GM19351 (cell line): ENCODE data around the gene STAG1.
"Not testable (repeated sequence)": the region's sequence is repeated elsewhere in the genome, so short reads cannot be mapped to it uniquely, and the experiment has no call there.

ENCODE experiments used
- ATAC-seq: cut with Tn5 transposase; IDR thresholded peaks from one replicate; pipeline ENCODE4 v1.9.1; 2021; ENCODE audit warnings: mild to moderate bottlenecking, moderate library complexity; ENCODE audit not compliant: unreplicated experiment

Gene STAG1

DNA sequence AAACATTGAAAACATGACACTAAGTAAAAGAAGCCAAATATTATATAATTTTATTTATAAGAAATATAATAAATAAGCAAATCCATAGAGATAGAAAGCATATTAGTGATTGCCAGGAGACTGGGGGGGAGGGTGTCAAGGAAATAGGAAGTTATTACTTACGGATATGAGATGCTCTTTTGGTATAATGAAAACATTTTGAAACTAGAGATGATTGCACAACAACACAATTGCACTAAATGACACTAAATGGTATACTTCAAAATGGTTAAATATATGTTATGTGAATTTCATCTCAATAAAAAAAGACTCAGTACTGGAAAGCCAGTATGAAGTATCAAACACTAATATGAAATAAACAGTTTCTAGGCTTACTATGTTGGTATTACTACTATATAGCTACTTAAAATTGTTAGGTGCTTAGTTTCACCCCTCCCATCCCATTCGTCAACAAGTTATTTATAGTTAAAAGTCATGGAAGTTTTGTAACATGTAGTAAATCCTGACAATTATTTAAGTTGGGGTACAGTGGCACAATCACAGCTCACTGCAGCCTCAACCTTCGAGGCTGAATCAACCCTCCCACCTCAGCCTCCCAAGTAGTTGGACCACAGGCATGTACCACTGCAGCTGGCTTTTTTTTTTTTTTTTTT lies 43.7 kb downstream of the STAG1 start:
- no peak for ATAC-seq

DNA sequence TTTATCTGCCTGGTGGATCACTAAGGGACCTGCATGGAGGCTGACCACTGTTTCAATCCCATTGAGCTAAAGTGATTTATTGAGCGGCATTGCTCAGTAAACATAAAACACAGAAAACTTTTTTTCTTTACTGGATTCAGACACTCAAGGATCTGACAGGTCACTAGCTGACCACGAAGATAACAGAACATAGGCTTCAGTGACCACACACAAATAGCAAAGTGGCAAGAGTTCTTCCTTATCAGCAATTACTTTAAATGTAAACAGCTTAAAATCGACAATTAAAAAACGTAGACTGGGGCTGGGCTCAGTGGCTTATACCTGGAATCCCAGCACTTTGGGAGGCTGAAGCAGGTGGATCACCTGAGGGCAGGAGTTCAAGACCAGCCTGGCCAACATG lies 48.7 kb downstream of the STAG1 start:
- no peak for ATAC-seq

DNA sequence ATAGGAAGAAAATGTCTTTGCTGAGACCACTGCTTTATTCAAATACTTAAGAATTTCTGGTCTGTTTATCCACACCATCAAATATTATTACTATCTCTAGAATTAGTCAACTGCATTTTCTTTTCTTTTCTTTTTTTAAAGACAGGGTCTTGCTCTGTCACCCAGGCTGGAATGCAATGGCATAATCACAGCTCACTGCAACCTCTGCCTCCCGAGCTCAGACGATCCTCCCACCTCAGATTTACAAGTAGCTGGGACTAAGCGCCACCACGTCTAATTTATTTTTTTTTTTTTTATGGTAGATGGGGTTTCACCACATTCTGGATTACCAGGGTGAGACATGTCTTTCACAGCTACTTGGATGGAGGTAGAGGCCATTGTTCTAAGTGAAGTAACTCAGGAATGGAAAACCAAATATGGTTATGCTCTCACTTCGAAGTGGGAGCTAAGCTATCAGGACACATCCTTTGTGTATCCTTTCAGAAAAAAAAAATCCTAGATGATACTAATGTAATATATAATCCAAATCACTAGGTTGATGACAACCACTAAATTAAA lies 52.8 kb downstream of the STAG1 start:
- no peak for ATAC-seq

DNA sequence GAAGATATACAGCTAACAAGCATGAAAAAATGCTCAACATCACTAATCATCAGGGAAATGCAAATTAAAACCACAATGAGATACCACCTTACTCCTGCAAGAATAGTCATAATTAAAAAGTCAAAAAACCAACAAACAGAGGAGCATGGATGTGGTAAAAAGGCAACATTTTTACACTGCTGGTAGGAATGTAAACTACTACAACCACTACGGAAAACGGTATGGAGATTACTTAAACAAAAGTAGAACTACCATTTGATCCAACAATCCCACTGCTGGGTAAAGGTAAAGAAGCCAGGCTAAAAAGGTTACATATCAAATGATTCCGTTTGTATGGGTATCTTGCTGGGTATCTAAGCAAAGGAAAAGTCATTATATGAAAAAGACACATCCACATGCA lies 53.8 kb downstream of the STAG1 start:
- no peak for ATAC-seq

DNA sequence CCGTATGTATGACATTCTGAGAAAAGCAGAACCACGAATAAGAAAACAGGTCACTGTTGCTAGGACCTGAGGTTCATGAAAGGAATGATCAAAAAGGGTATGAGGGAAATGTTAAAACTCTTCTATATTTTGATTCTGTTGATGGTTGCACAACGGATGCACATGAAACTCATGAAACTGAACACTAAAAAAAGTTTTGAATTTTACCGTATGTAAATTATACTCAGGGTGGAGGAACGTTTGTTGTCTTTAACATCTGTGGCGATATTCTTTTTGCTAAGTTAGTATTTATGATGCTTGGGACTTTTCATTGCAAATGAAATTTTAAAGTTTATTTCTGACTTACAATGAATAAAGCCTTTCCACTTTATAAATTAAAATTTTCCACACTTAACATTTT lies 55.4 kb downstream of the STAG1 start:
- no peak for ATAC-seq

DNA sequence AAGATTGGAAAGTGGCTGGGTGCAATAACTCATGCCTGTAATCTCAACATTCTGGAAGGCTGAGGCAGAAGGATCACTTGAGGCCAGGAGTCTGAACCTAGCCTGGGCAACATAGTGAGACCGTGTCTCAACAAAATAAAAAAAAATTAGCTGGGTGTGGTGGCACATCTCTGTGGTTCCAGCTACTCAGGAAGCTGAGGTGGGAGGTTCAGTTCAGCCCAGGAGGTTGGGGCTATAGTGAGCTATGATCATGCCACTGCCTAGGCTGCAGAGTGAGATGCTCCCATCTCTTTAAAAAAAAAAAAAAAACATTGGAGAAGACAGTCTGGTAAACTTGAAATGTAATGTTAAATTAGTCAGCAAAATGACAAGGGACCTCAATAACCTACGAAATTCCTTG lies 57.9 kb downstream of the STAG1 start:
- no peak for ATAC-seq

DNA sequence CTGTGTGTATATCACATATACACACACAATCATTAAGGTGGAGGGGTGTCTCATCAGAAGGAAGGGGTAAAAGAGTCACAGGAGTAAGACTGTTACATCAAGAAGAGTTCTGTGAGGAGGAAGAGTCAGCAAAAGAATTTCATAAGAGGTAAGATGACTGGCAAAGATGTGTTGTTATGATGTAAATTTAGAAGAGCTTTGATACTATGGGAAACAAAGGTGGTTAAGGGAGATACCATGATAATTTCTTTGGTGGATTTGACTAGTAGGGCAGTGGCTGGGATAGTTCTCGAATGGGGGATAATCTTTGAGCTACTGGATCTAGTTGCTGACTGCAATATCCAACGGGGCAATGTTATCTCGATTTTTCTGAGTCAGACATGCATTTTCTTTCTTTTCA lies 61.6 kb downstream of the STAG1 start:
- no peak for ATAC-seq

DNA sequence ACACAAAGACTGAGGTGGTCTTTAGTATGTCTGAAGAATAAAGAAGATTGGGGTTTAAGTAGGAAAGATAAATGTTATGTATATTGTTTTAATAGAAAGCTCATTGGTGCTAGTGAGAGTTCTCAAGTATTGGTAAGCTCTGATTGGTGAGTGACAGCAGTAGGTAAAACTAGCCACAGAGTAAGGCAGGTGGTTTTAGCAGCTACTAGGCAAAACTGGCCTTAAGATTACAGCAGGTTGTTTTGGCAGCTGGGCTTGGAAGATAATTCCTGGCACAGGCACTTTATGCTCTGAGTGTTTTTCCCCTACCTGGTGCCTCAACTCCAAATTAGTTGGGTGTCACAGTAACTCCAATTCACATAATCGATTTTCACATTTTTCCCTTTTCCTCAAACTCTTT lies 66.3 kb downstream of the STAG1 start:
- no peak for ATAC-seq

DNA sequence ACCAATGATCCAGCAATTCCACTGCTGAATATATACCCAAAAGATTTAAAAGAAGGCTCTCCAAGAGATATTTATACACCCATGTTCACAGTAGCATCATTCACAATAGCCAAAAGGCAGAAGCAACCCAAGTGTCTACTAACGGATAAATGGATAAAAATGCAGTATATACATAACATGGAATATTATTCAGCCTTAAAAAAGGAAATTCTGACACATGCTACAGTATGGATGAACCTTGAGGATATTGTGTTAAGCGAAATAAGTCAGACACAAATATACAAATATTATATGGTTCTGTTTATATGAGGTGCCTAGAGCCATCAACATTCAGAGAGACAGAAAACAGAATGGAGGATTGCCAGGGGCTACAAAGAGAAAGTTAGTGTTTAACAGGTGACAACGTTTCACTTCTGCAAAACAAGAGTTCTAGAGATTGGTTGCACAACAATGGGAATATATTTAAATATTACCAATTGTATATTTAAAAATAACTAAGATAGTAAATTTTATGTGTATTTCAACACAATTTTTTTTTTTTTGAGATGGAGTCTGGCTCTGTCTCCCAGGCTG lies 69.4 kb downstream of the STAG1 start:
- ATAC-seq = no peak

DNA sequence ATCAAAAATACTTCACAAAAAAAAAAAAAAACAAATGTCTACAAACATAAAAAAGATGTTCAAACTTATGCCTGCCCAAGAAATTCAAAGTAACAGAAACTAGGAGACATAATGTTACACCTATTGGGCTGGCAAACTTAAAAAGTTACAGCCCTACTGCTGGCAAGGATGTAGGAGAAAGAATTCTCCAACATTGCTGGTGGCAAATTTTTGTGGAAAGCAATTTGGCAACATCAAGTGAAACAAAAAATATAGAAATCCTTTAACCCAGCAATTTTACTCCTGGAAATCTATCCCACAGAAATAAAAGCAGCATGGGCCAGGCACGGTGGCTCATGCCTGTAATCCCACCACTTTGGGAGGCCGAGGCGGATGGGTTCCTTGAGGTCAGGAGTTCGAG lies 73.2 kb downstream of the STAG1 start:
- no peak for ATAC-seq

DNA sequence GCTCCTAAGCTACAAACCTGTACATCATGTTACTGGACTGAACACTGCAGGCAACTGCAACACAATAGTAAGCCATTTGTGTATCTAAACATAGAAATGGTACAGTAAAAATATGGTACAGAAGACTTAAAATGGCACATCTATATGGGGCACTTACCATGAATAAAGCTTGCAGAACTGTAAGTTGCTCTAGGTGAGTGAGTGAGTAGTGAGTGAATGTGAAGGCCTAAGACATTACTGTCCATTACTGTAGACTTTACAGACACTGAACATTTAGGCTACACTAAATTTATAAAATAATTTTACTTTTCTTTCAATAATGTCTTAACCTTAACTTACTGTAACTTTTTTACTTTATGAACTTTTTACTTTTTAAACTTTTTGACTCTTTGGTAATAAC lies 76.2 kb downstream of the STAG1 start:
- ATAC-seq = no peak

DNA sequence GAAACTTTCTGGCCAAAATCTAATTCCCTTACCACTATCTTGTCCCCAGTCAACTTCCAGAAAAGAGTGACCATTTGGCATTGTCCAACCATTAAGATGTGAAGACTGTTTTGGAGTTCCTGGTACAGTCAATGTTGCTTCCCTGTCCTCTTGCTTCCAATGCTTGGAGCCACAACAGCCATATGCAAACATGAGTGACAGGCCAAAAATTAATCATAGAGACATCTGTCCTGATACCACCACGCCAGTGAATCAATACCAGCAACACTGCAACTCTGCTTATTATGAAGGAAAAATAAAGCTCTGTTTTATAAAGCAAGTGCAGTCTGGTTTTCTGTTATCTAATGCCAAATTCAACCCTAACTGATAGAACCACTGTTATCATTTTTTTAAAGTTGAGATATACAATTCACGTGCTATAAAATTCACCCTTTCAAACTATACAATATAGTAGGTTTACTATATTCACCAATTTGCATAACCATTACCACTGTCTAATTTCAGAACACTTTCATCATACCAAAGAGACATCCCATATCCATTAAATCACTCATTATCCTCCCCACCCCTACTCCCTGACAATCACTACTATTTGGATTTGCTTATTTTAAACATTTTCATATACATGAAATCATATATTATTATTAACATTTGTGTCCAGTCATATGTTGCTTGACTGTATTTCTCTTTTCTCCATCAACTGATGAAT lies 76.9 kb downstream of the STAG1 start:
- ATAC-seq = no peak

DNA sequence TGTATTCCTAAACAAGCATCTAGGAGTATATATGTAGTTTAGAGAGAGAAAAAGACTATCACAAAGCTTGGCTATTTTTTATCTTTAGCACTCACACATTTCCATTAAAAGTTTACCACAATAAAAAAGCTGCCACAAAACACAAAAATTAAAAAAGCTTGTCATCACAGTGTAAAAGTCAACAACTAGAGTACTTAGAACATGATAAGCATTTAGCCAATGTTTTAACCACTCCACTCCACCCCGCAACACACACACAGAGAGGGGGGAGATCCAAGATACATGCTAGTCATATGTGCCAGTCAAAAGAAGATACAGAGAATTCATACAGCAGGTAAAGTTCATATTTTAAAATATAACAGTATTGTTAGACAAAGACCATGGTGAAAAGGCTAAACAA lies 79.7 kb downstream of the STAG1 start:
- no peak for ATAC-seq

DNA sequence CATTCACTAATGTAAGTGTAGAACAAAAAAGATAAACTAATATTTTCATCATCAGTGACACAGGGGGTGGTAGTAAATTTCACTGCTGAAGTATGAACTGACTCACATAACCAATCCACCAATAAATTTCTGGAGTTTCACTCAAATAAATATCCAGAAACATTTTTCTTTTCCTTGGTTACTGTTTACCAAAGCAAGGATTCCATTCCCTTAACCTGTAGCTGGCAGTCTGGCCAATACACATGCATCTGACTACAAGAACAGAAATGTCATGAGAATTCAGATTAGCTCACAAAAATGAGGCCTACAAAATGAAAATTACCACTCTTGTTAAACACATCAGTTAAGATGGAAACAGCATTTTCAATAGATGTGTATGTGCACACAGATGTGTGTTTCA lies 80.3 kb downstream of the STAG1 start:
- no peak for ATAC-seq

DNA sequence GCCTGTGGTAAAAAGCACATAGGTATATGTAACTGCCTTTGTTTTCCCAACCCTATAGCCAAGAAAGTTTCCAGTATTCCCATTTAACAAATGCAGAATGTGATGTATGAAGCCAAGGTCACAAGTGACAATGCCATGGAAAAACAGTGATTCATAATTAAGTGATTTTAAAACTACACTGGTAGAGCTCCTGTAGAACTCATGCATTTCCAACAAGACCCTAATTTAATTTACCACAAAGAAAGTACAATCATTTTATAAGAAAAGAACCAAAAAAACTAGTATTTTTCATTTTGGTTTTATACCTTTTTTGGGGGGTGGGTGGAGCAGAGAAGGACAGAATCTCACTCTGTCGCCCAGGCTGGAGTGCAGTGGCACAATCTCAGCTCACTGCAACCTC lies 82.0 kb downstream of the STAG1 start:
- ATAC-seq = no peak

DNA sequence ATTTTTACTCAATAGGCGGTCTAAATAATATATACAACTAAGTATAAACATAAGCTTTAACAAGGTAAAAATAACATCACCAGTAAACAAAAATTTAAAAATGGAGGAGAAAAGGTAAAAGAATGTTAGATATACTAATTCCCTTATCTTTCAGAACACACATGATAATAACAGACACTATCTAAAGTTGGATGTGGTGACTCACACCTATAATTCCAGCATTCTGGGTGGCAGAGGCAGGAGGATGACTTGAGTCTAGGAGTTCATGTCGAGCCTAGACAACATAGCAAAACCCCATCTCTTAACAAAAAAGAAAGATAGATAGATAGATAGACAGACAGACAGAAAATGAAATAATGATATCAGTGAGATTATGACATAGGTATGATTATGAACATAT lies 85.1 kb downstream of the STAG1 start:
- ATAC-seq = no peak

DNA sequence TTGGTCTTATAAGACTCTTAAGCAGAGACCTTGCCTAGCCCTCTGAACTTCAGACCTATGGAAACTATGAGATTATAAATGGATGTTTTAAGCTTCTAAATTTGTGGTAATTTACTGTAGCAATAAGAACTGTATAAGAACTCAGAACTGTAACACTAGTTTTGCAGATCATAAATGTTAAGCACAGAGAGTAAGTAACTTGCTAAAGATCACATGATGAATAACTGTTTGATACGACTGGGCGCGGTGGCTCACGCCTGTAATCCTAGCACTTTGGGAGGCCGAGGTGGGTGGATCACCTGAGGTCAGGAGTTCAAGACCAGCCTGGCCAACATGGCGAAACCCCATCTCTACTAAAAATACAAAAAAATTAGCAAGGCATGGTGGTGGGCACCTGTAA lies 85.9 kb downstream of the STAG1 start:
- ATAC-seq = not testable (repeated sequence)

DNA sequence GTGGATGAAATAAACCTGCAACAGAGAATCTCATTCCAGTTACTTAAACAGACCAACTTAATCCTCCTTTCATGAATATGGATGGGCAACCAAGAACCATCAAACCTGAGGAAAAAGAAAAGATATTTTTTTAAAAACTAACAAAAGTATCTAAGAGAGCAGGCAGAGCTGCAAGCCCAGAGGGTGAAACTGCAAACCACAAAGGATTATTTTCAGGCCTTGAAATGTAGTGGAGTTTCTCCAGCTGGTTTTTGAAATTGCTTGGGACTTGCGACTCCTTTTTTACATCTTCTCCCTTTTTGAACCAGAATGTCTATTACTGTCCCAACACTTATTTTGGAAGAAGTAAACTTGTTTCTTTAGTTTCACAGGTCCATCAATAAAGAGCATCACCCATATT lies 87.4 kb downstream of the STAG1 start:
- ATAC-seq = no peak

DNA sequence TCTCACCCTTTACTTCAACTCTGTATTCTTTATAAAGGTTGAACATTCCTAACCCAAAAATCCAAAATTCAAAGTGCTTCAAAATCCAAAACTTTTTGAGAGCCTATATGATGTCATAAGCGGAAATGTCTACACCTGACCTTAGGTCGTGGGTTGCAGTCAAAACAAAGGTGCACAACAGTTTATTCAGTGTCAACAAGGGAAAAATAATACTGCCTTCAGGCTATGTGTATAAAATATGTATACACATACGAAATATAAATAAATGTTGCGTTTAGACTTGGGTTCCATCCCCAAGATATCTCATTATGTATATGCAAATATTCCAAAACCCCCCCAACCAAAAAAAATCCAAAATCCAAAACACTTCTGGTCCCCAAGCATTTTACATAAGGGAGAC lies 90.9 kb downstream of the STAG1 start:
- ATAC-seq = no peak

DNA sequence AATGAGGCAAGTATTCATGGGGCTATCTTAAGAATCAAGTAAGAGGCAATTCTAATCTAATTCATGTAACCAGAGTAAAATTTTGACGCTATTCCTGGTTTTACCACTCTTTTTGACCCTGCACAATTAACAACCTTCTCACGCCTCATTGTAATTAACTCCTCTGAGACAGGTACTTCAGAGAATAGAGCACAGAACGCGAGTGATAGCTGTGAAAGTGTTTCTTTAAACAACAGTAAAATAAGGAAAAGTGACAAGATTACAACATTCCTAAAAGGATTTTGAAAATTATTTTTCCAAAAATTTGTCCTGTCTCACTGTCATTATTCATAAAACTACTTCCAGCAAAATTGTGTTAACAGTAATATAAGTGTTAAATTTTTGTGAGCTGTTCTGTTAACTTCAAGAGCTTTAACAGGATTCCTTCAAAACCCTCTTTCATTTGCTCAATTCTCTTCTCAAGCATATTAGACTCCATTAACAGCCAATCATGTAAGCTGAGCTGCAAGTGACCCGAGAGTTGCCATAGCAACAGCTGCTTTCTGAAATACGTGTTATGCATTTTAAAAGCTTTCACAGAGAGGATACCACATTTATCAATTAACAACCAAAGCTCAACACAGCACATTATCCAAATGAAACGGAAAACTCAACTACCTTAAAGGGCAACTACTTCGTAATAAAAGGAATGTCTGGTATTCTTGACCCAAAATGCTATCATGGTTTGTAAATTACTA lies 93.1 kb downstream of the STAG1 start:
- no peak for ATAC-seq

DNA sequence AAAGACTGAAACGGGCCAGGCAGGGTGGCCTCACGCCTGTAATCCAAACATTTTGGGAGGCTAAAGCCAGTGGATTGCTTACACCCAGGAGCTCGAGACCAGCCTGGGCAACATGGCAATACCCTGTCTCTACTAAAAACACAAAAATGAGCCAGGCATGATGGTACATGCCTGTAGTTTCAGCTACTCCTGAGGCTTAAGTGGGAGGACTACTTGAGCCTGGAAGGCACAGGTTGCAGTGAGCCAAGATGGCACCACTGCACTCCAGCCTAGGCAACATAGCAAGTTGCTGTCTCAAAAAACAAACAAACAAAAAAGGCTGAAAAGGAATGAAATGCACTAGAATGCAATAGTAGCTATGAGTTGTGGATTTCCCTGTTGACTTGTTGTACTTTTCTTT lies 94.7 kb downstream of the STAG1 start:
- no peak for ATAC-seq

DNA sequence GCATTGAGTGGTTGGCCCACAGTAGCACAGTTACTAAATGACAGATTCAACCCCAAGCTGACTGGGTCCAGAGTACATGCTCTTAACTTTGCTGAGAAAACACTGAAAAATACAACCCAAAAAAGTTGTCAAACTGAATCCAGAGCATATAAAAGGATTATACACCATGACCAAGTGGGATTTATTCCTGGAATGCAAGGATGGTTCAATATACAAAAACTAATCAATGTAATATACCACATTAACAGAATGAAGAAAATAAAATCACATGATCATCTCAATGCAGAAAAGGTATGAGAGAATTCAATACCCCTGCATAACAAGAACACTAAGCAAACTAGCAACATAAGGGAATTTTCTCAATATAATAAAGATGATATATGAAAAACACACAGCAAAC lies 98.5 kb downstream of the STAG1 start:
- ATAC-seq = no peak
